ENCODE measurements around the gene FAM193B. TPM values are rescaled to one million over a fixed set of nuclear protein-coding genes. Genes with fewer than 3 reads are reported as not detected.

The FAM193B gene
- total RNA-seq, 1 experiment from 2014 or later, result 41.1 TPM

- DNase-seq (peak; percentile 1), ATAC-seq (no peak)
- no peak overlapping the region for H3K4me3 ChIP-seq (ENCODE audit: low read length)
- no peaks in the 10 kb centered on the region for H3K79me2 ChIP-seq (ENCODE audit: low read length)
- H3K4me1 ChIP-seq (ENCODE audit: insufficient read depth, low read length), result no peaks in the 10 kb centered on the region
- BruUV-seq (replicated peaks), result no TSS peak
- no peak overlapping the region for H3K27ac ChIP-seq (ENCODE audit: low read length)
- H3K9ac ChIP-seq (ENCODE audit: low read length), result no peak overlapping the region
- no peak overlapping the region for H3K4me2 ChIP-seq (ENCODE audit: low read length)
- TF ChIP-seq CTCF (conservative IDR thresholded peaks at IDR 0.05; ENCODE audit: low read depth, low read length) (no peak), EZH2 (IDR thresholded peaks at IDR 0.05; ENCODE audit: low read length, unreplicated experiment) (no peak), EZH2phosphoT487 (IDR thresholded peaks at IDR 0.05; ENCODE audit: borderline replicate concordance, low read length) (no peak)
- CTCF ChIA-PET, result no interaction called here
- POLR2A ChIA-PET (ENCODE audit: unreplicated experiment), result no interaction called here
- intact Hi-C loops (cut with micrococcal nuclease), result no loop called here
- no peak overlapping the region for H2AFZ ChIP-seq (ENCODE audit: low read length)
- H3K27me3 ChIP-seq (ENCODE audit: low read length), result no peaks in the 10 kb centered on the region
- H3K9me2 ChIP-seq (replicated peaks; ENCODE audit: low read length), result no peaks in the 10 kb centered on the region
- peaks cover 20% of the 10 kb centered on the region for H3K36me3 ChIP-seq (ENCODE audit: low read depth, low read length)
- H4K20me1 ChIP-seq (ENCODE audit: low read length), result no peaks in the 10 kb centered on the region
- peaks cover 3% of the 10 kb centered on the region for H3F3A ChIP-seq (ENCODE audit: low read length, unreplicated experiment)
- no peaks in the 10 kb centered on the region for H3K9me3 ChIP-seq (ENCODE audit: low read length)
These were observed 70.1 kb downstream of the FAM193B start for GRCh38 chr5:177483994-177484901.

- POLR2A ChIA-PET (ENCODE audit: unreplicated experiment), result no interaction called here
These were observed 71.3 kb downstream of the FAM193B start for GRCh38 chr5:177483042-177483441.

More at GRCh38 chr5:177483042-177483441, 71.3 kb downstream of the FAM193B start:
- BruUV-seq (replicated peaks), result no TSS peak
- no peak for ATAC-seq
- Histone ChIP-seq H3K79me2 (ENCODE audit: low read length) (no peaks in the 10 kb centered on the region), H3K27ac (ENCODE audit: low read length) (no peak overlapping the region), H4K20me1 (ENCODE audit: low read length) (no peaks in the 10 kb centered on the region), H3K4me2 (ENCODE audit: low read length) (no peak overlapping the region), H3K4me1 (ENCODE audit: insufficient read depth, low read length) (no peaks in the 10 kb centered on the region), H2AFZ (ENCODE audit: low read length) (no peak overlapping the region), H3K4me3 (ENCODE audit: low read length) (no peak overlapping the region), H3K36me3 (ENCODE audit: low read depth, low read length) (peaks cover 11% of the 10 kb centered on the region), H3K27me3 (ENCODE audit: low read length) (no peaks in the 10 kb centered on the region), H3K9me3 (ENCODE audit: low read length) (no peaks in the 10 kb centered on the region), H3K9ac (ENCODE audit: low read length) (no peak overlapping the region), H3K9me2 (replicated peaks; ENCODE audit: low read length) (no peaks in the 10 kb centered on the region), H3F3A (ENCODE audit: low read length, unreplicated experiment) (peaks cover 3% of the 10 kb centered on the region)
- CTCF ChIA-PET, result no interaction called here
- no peak for DNase-seq
- intact Hi-C loops (cut with micrococcal nuclease), result no loop called here
- TF ChIP-seq EZH2phosphoT487 (IDR thresholded peaks at IDR 0.05; ENCODE audit: borderline replicate concordance, low read length) (no peak), CTCF (conservative IDR thresholded peaks at IDR 0.05; ENCODE audit: low read depth, low read length) (no peak), EZH2 (IDR thresholded peaks at IDR 0.05; ENCODE audit: low read length, unreplicated experiment) (no peak)

Data from PC-3 (cell line).